SKM-1 treated with dmso at 0.1 percent for 144 hours (cell line): ENCODE results near the gene HIVEP1.

Experiments used
- DNase-seq: peaks from one replicate; lab custom pipeline; 2025; ENCODE audit not compliant: unreplicated experiment; lab: John Stamatoyannopoulos, UW

The HIVEP1 gene

DNA sequence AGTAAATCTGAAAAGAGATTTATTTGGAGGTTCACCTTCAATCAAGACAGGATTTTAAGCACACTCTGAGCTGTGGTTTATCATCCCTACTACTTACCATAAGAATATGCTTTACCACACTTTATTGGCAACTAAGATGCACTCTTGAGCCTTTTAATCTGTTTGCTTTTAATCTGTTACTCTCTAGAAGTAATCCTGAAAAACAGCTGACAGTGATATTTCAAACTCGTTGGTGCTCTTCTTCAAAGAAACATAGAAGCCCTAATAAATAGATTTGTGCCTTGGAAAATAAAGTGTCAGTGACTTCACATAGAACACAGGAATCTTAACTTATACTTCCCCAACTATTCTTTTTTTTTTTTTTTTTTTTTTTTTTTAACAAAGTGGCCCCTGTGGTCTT lies 102.9 kb downstream of the HIVEP1 start:
- no peak for DNase-seq

- DNase-seq: no peak
Measured at GRCh38 chr6:12115492-12115891, 103.4 kb downstream of the HIVEP1 start.

DNA sequence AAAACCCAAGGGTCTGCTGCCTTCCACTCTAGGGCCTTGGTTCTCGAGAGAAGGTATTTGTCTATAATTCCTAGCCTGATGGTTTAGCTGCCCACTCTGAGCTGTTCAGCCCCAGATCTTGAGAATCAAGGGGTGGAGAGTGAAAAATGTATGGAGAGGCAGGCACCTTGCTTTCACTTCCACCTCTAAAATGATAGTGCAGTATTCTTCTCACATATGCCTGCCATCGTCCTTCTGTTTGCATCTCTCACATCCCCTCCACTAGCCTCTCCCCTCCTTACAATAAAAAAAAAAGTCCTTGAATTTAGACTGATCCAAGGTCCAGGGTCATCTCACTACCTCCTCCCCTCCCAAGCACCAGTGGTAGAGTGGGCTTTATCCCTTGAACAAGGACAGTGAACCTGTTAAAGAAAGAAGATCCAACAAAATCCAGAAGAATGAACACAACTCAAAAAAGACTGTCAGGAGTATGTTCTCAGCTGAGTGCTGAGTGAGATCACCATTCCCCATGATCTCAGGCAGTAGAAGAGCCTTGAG lies 104.2 kb downstream of the HIVEP1 start:
- DNase-seq: no peak

DNA sequence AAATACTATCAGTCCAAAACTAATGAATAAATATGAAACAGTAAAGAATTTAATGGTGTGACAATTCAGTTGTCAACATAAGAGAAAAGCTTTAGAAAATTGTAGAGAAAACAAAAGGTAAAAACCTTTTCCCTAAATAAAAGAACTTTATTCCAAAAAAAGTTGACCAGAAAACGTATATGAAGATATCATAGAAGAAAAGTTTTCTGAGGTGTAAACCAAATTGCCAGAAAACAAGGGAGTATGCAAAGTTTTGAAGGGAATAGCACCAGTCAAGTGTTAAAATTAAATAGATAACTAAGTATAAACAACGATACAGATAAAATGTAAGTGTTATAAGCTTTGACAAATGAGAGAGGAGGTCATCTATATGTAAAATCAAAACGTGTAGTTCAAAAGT lies 104.9 kb downstream of the HIVEP1 start:
- no peak for DNase-seq

DNA sequence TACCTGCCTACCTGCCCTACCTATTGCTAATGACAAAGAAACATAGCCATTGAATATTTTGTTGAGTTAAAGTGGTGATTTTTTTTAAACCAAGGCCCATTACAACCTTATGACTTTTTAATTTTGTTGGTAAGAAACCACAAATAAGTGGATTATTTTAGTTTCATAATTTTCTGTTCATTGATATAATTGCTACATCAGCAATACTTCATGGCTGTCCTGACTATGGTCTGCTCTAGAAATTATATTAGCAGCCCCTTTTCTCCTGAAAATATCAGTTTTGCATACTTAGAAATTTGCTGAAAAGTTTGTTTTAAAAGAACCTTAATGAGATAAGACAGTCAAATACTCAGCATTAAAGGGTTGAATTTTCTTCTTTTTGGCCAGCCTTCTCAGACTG lies 106.5 kb downstream of the HIVEP1 start:
- DNase-seq: no peak

- no peak for DNase-seq
Measured at GRCh38 chr6:12119085-12119588, 107.0 kb downstream of the HIVEP1 start.

- no peak for DNase-seq
Measured at GRCh38 chr6:12125396-12125795, 113.3 kb downstream of the HIVEP1 start.

DNA sequence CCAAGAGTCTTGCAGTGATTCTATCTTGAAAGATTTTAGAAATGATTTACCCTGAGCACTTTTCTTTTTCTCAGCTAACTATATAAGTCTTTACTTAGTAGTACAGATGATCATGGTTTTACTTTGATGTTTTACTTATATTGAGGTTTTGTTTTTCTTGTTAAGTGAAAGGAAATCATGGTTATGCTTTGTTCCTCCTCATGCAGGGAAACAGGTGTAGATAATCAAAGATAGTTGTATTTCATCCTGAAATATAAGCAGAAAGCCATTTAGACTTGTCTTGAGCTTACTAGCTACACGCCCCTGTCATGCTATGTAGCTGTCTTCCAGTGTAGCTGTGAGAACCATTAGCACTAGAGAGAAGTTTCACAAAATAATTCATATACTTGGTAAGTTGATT lies 113.9 kb downstream of the HIVEP1 start:
- no peak for DNase-seq

- no peak for DNase-seq
Measured at GRCh38 chr6:12129523-12129922, 117.4 kb downstream of the HIVEP1 start.

GRCh38 chr6:12132351-12133222 lies 120.5 kb downstream of the HIVEP1 start:
- no peak for DNase-seq

DNA sequence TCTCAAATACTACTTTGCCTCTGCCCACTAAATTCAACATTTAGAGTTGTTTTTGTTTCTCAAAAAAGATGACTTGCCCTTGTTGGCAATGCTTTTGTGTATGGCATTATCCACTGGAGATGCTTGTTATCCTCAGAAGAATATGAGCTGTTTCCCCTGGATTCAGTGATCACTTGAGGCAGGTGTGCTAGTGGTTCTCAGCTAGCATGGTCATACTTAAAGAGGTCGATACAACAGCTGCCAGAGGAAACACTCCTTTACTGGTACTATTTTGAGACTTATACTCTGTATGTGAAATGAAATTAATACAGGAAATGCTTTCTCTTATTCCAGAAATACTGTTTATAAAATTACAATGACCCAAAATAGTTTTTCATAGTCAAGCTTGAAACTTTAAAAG lies 122.5 kb downstream of the HIVEP1 start:
- DNase-seq: no peak

DNA sequence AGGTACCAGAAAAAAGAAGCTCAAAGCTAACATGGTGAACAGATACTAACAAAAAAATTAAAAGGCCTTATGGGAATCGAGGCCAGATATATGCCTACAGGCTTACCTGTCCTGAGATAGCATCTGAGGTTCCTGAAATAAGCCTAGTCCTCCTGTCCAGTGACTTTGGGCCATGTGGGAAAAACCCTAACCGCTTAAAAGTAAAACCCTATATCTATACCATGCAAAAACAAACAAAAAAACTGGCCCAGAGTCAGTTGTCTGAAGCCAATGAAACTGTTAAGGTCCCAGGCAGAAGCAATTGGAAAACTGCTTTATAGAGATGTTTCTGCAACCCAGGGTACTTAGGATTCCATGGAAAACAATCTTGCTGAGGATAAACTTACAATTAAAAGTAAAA lies 122.9 kb downstream of the HIVEP1 start:
- no peak for DNase-seq

DNA sequence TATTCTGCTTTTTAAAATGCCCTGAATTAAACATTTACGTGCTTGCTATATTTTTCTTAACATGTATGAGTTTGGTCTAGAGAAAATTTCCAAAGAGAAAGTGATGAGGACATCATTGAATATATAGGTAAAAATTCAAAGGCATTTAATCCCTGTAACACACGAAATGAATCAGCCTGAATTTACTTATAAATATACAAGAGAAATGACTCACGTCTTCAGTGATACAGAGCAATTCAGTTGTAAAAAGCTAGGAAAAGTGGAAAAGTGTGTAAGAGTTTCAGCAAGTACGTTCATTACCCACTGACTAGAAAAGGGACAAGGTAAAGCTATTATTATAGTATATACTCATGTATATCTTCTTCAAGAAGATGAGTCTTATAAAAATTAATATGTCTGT lies 124.8 kb downstream of the HIVEP1 start:
- no peak for DNase-seq

DNA sequence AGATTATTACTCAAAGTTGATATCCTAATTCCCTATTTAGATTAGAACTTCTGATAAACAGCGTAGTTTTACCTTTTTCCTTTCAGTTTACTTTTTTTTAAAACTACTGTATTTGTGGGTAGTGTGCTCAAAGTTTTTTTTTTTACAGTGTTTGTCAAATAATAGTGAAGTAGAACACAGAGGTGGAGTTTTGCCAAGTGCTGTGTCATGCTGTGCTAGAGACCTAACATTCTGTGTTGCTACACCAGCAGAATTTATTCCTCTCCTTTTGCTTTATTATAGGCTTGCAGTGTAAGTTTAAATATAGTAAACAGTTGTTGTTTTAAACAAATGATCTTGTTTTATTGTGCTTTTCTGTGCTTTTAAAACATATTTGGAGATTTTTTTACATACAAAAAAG lies 125.4 kb downstream of the HIVEP1 start:
- DNase-seq: no peak

DNA sequence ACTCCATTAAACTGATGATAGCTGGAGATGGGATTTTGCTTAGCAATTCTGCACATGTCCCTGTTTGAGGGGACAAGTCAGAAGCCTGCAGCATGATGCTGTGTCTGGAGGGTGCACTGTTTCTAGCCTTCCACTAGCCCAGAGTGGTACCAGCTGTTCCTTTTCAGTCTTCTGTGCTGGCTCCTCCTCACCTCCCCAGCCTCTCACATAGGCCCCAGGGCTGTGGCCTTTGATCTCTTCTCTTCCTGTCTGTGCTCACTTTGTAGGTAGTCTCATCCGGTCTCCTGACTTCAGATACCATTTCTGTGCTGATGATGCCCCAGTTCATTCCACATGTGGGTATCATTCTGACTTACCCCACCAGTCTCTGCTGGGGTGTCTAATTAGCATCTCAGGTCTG lies 126.3 kb downstream of the HIVEP1 start:
- no peak for DNase-seq

- DNase-seq: no peak
Measured at GRCh38 chr6:12138936-12139335, 126.8 kb downstream of the HIVEP1 start.

GRCh38 chr6:12147557-12148316 lies 135.6 kb downstream of the HIVEP1 start:
- no peak for DNase-seq

- no peak for DNase-seq
Measured at GRCh38 chr6:12148317-12148801, 136.2 kb downstream of the HIVEP1 start.

- no peak for DNase-seq
Measured at GRCh38 chr6:12148841-12149240, 136.7 kb downstream of the HIVEP1 start.

- DNase-seq: no peak
Measured at GRCh38 chr6:12149944-12150510, 137.9 kb downstream of the HIVEP1 start.

DNA sequence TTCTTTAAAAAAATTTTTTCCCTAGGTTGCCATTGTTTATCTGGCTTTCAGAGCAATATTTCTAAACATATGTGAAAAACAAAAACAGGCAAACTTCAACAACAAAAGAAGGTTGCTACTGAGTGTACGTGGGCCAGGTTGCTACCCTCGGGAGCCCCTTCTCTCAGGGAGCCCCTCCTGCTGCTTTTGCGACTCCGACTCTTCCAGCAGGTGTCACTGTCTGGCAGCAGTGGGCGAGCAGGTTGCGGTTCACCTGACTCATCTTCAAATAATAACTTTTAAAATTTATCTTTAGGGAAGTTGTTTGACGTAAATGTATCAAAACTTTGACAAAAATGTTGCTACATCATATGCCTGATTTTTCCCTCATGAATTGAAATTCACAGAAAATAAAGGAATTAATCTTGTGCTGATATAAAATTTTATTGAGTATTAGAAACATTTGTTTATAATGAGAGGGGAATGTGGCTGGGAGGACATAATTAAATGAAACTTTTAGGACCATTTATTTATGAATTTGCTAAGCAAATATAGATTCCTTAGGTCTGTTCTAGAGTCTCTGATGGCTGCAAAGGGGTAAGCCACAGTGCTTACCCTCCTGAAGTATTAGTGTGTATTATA lies 138.8 kb downstream of the HIVEP1 start:
- DNase-seq: no peak
